Measurements from ENCODE around the gene IMPA2.

Gene IMPA2

GRCh38 chr18:12059334-12060181, 78.3 kb downstream of the IMPA2 start:
- Histone ChIP-seq H3K14ac (ENCODE audit: low read length) (no peak overlapping the region), H2AFZ (ENCODE audit: insufficient read depth, low read length, poor library complexity) (no peak overlapping the region), H3K79me1 (ENCODE audit: low read length) (no peaks in the 10 kb centered on the region), H4K12ac (ENCODE audit: low read depth, low read length) (no peak overlapping the region), H2BK5ac (ENCODE audit: low read depth, low read length, poor library complexity) (no peak overlapping the region), H4K91ac (ENCODE audit: low read depth, low read length) (no peak overlapping the region), H2BK120ac (ENCODE audit: insufficient read depth, low read length, poor library complexity) (no peak overlapping the region), H3K9me3 (ENCODE audit: insufficient read depth, low read depth, low read length) (no peaks in the 10 kb centered on the region), H3K18ac (ENCODE audit: low read length) (no peak overlapping the region), H3K27ac (ENCODE audit: low read depth, low read length) (no peak overlapping the region), H3K4ac (ENCODE audit: low read depth, low read length) (no peak overlapping the region), H4K8ac (ENCODE audit: low read depth, low read length) (no peak overlapping the region), H2AK5ac (ENCODE audit: low read length) (no peak overlapping the region), H2BK12ac (ENCODE audit: low read length) (no peak overlapping the region), H3K23ac (ENCODE audit: low read length) (no peak overlapping the region), H3K79me2 (ENCODE audit: control insufficient read depth, insufficient read depth, low read length, poor library complexity) (no peaks in the 10 kb centered on the region), H3K9ac (ENCODE audit: low read length) (no peak overlapping the region), H3K27me3 (ENCODE audit: insufficient read depth, low read length) (no peaks in the 10 kb centered on the region), H3K4me3 (ENCODE audit: low read depth, low read length) (peak overlapping the region; percentile 5), H3K4me2 (ENCODE audit: low read length) (no peak overlapping the region), H3K4me1 (ENCODE audit: control insufficient read depth in 1 of 2, insufficient read depth in 2 of 2, low read length in 2 of 2) (no peaks in the 10 kb centered on the region), H3K36me3 (ENCODE audit: control insufficient read depth in 1 of 2, insufficient read depth in 2 of 2, low read length in 2 of 2) (no peaks in the 10 kb centered on the region)
- WGBS (ENCODE audit: extremely low coverage, insufficient coverage, insufficient read length) = no CpG with 5 or more reads among the region's 16 CpGs
- DNase-seq = no peak

GRCh38 chr18:12060182-12060870, 79.0 kb downstream of the IMPA2 start:
- Histone ChIP-seq H3K27ac (ENCODE audit: low read depth, low read length) (no peak overlapping the region), H3K4ac (ENCODE audit: low read depth, low read length) (no peak overlapping the region), H2AK5ac (ENCODE audit: low read length) (no peak overlapping the region), H3K9me3 (ENCODE audit: insufficient read depth, low read depth, low read length) (no peaks in the 10 kb centered on the region), H3K9ac (ENCODE audit: low read length) (no peak overlapping the region), H2BK12ac (ENCODE audit: low read length) (no peak overlapping the region), H3K27me3 (ENCODE audit: insufficient read depth, low read length) (no peaks in the 10 kb centered on the region), H2AFZ (ENCODE audit: insufficient read depth, low read length, poor library complexity) (no peak overlapping the region), H3K4me3 (ENCODE audit: low read depth, low read length) (no peak overlapping the region), H4K8ac (ENCODE audit: low read depth, low read length) (no peak overlapping the region), H3K4me2 (ENCODE audit: low read length) (no peak overlapping the region), H2BK120ac (ENCODE audit: insufficient read depth, low read length, poor library complexity) (no peak overlapping the region), H4K91ac (ENCODE audit: low read depth, low read length) (no peak overlapping the region), H3K4me1 (ENCODE audit: control insufficient read depth in 1 of 2, insufficient read depth in 2 of 2, low read length in 2 of 2) (no peaks in the 10 kb centered on the region), H3K79me1 (ENCODE audit: low read length) (no peaks in the 10 kb centered on the region), H3K79me2 (ENCODE audit: control insufficient read depth, insufficient read depth, low read length, poor library complexity) (no peaks in the 10 kb centered on the region), H3K36me3 (ENCODE audit: control insufficient read depth in 1 of 2, insufficient read depth in 2 of 2, low read length in 2 of 2) (no peaks in the 10 kb centered on the region), H3K14ac (ENCODE audit: low read length) (no peak overlapping the region), H2BK5ac (ENCODE audit: low read depth, low read length, poor library complexity) (no peak overlapping the region), H3K18ac (ENCODE audit: low read length) (no peak overlapping the region), H3K23ac (ENCODE audit: low read length) (no peak overlapping the region), H4K12ac (ENCODE audit: low read depth, low read length) (no peak overlapping the region)
- peak; percentile 67 to 79 for DNase-seq
- no CpG with 5 or more reads among the region's 20 CpGs for WGBS (ENCODE audit: extremely low coverage, insufficient coverage, insufficient read length)

- Histone ChIP-seq H3K27ac (ENCODE audit: low read depth, low read length) (no peak overlapping the region), H2BK120ac (ENCODE audit: insufficient read depth, low read length, poor library complexity) (no peak overlapping the region), H2AFZ (ENCODE audit: insufficient read depth, low read length, poor library complexity) (no peak overlapping the region), H3K79me1 (ENCODE audit: low read length) (no peaks in the 10 kb centered on the region), H4K8ac (ENCODE audit: low read depth, low read length) (no peak overlapping the region), H4K12ac (ENCODE audit: low read depth, low read length) (no peak overlapping the region), H3K36me3 (ENCODE audit: control insufficient read depth in 1 of 2, insufficient read depth in 2 of 2, low read length in 2 of 2) (no peaks in the 10 kb centered on the region), H3K14ac (ENCODE audit: low read length) (no peak overlapping the region), H2BK5ac (ENCODE audit: low read depth, low read length, poor library complexity) (no peak overlapping the region), H2BK12ac (ENCODE audit: low read length) (no peak overlapping the region), H3K9ac (ENCODE audit: low read length) (no peak overlapping the region), H4K91ac (ENCODE audit: low read depth, low read length) (no peak overlapping the region), H3K4ac (ENCODE audit: low read depth, low read length) (no peak overlapping the region), H3K4me2 (ENCODE audit: low read length) (no peak overlapping the region), H2AK5ac (ENCODE audit: low read length) (no peak overlapping the region), H3K4me3 (ENCODE audit: low read depth, low read length) (no peak overlapping the region), H3K23ac (ENCODE audit: low read length) (no peak overlapping the region), H3K9me3 (ENCODE audit: insufficient read depth, low read depth, low read length) (no peaks in the 10 kb centered on the region), H3K18ac (ENCODE audit: low read length) (no peak overlapping the region), H3K27me3 (ENCODE audit: insufficient read depth, low read length) (no peaks in the 10 kb centered on the region), H3K4me1 (ENCODE audit: control insufficient read depth in 1 of 2, insufficient read depth in 2 of 2, low read length in 2 of 2) (no peaks in the 10 kb centered on the region), H3K79me2 (ENCODE audit: control insufficient read depth, insufficient read depth, low read length, poor library complexity) (no peaks in the 10 kb centered on the region)
- no peak for DNase-seq
- WGBS (ENCODE audit: extremely low coverage, insufficient coverage, insufficient read length) = no CpG with 5 or more reads among the region's 14 CpGs
These were observed 80.4 kb downstream of the IMPA2 start for GRCh38 chr18:12061685-12062084.

GRCh38 chr18:12062974-12063373, 81.7 kb downstream of the IMPA2 start:
- no peak overlapping the region for H4K12ac ChIP-seq (ENCODE audit: low read depth, low read length)
- H4K8ac ChIP-seq (ENCODE audit: low read depth, low read length) = no peak overlapping the region
- no peak overlapping the region for H2BK12ac ChIP-seq (ENCODE audit: low read length)
- no peak overlapping the region for H3K4me3 ChIP-seq (ENCODE audit: low read depth, low read length)
- no peaks in the 10 kb centered on the region for H3K79me2 ChIP-seq (ENCODE audit: control insufficient read depth, insufficient read depth, low read length, poor library complexity)
- H3K36me3 ChIP-seq (ENCODE audit: control insufficient read depth in 1 of 2, insufficient read depth in 2 of 2, low read length in 2 of 2) = no peaks in the 10 kb centered on the region
- no peak overlapping the region for H3K27ac ChIP-seq (ENCODE audit: low read depth, low read length)
- no peak overlapping the region for H3K23ac ChIP-seq (ENCODE audit: low read length)
- H3K9ac ChIP-seq (ENCODE audit: low read length) = no peak overlapping the region
- WGBS (ENCODE audit: extremely low coverage, insufficient coverage, insufficient read length) = no CpG with 5 or more reads among the region's 4 CpGs
- no peak overlapping the region for H4K91ac ChIP-seq (ENCODE audit: low read depth, low read length)
- H3K4me2 ChIP-seq (ENCODE audit: low read length) = no peak overlapping the region
- no peak overlapping the region for H3K18ac ChIP-seq (ENCODE audit: low read length)
- H2AK5ac ChIP-seq (ENCODE audit: low read length) = no peak overlapping the region
- H2AFZ ChIP-seq (ENCODE audit: insufficient read depth, low read length, poor library complexity) = no peak overlapping the region
- H3K27me3 ChIP-seq (ENCODE audit: insufficient read depth, low read length) = no peaks in the 10 kb centered on the region
- H3K9me3 ChIP-seq (ENCODE audit: insufficient read depth, low read depth, low read length) = peaks cover 1% of the 10 kb centered on the region
- no peaks in the 10 kb centered on the region for H3K4me1 ChIP-seq (ENCODE audit: control insufficient read depth in 1 of 2, insufficient read depth in 2 of 2, low read length in 2 of 2)
- no peaks in the 10 kb centered on the region for H3K79me1 ChIP-seq (ENCODE audit: low read length)
- H2BK5ac ChIP-seq (ENCODE audit: low read depth, low read length, poor library complexity) = no peak overlapping the region
- no peak overlapping the region for H2BK120ac ChIP-seq (ENCODE audit: insufficient read depth, low read length, poor library complexity)
- H3K14ac ChIP-seq (ENCODE audit: low read length) = no peak overlapping the region
- DNase-seq = no peak
- no peak overlapping the region for H3K4ac ChIP-seq (ENCODE audit: low read depth, low read length)
